GM18867 (cell line): ENCODE data around the gene DHCR7.

Experiments
- ATAC-seq: cut with Tn5 transposase; IDR thresholded peaks from one replicate; pipeline ENCODE4 v1.9.1; 2021; ENCODE audit warnings: mild to moderate bottlenecking, moderate library complexity; ENCODE audit not compliant: unreplicated experiment

DHCR7 gene

GRCh38 chr11:71481101-71481960 lies 33.1 kb upstream of the DHCR7 start:
- no peak for ATAC-seq

- ATAC-seq, result no peak
Observed at GRCh38 chr11:71478528-71478840, 30.3 kb upstream of the DHCR7 start.

GRCh38 chr11:71477641-71478527 lies 29.7 kb upstream of the DHCR7 start:
- no peak for ATAC-seq

- no peak for ATAC-seq
Observed at GRCh38 chr11:71476926-71477640, 28.9 kb upstream of the DHCR7 start.

GRCh38 chr11:71476031-71476430 lies 27.8 kb upstream of the DHCR7 start:
- no peak for ATAC-seq

- ATAC-seq, result no peak
Observed at GRCh38 chr11:71474771-71475483, 26.7 kb upstream of the DHCR7 start.

GRCh38 chr11:71474141-71474770 lies 26.1 kb upstream of the DHCR7 start:
- ATAC-seq, result no peak

GRCh38 chr11:71473793-71474080 lies 25.5 kb upstream of the DHCR7 start:
- ATAC-seq, result no peak

GRCh38 chr11:71472941-71473792 lies 25.0 kb upstream of the DHCR7 start:
- no peak for ATAC-seq

- ATAC-seq, result no peak
Observed at GRCh38 chr11:71472357-71472885, 24.2 kb upstream of the DHCR7 start.

- no peak for ATAC-seq
Observed at GRCh38 chr11:71470946-71471345, 22.8 kb upstream of the DHCR7 start.

- ATAC-seq, result no peak
Observed at GRCh38 chr11:71467164-71467563, 19.0 kb upstream of the DHCR7 start.

- ATAC-seq, result no peak
Observed at GRCh38 chr11:71466358-71466757, 18.2 kb upstream of the DHCR7 start.

- ATAC-seq, result no peak
Observed at GRCh38 chr11:71465054-71465453, 16.9 kb upstream of the DHCR7 start.

GRCh38 chr11:71463331-71464211 lies 15.4 kb upstream of the DHCR7 start:
- no peak for ATAC-seq

- no peak for ATAC-seq
Observed at GRCh38 chr11:71462726-71463125, 14.5 kb upstream of the DHCR7 start.

- ATAC-seq, result no peak
Observed at GRCh38 chr11:71461696-71462095, 13.5 kb upstream of the DHCR7 start.

- ATAC-seq, result no peak
Observed at GRCh38 chr11:71459767-71460320, 11.7 kb upstream of the DHCR7 start.
